B cell (primary cell): ENCODE results near the gene NCK2. TPM values are rescaled to one million over a fixed set of nuclear protein-coding genes. Genes with fewer than 3 reads are reported as not detected.
A peak's percentile ranks its signal among the peaks of the same experiment; 100 is the strongest.
"Not testable (repeated sequence)": the region's sequence is repeated elsewhere in the genome, so short reads cannot be mapped to it uniquely, and the experiment has no call there.

Source experiments
- ATAC-seq: fragments of 200-7000 bp; cut with Tn5 transposase; one replicate; pipeline ENCODE4 v1.10.0; 2021; ENCODE audit warnings: low read depth, mild to moderate bottlenecking, moderate number of reproducible peaks, moderate library complexity
- CTCF ChIA-PET: fragments of 350-600 bp; sonication (Branson Sonifier 250); formaldehyde crosslinking; loops from one replicate; lab custom pipeline; 2021; ENCODE audit warnings: antibody characterized with exemption, inconsistent platforms; lab: Charles Lee
- POLR2A ChIA-PET: fragments of 350-600 bp; sonication (Branson Sonifier 250); formaldehyde crosslinking; loops from one replicate; lab custom pipeline; 2021; ENCODE audit warnings: antibody characterized with exemption; lab: Charles Lee
- DNase-seq: peaks from one replicate; pipeline ENCODE4 v3.0.0; 2013
- H2AFZ ChIP-seq: 2 replicates; pipeline ENCODE4 v1.6.1; 2012; ENCODE audit warnings: mild to moderate bottlenecking, low read depth, low read length; ENCODE audit not compliant: insufficient read depth, poor library complexity, severe bottlenecking
- H3K27ac ChIP-seq, 2 donors: 1 replicate in 1 of 2; 2 replicates in 1 of 2; pipeline ENCODE4 v1.5.1; 2012 to 2013; ENCODE audit warnings: low read length in 2 of 2, mild to moderate bottlenecking in 2 of 2, moderate library complexity in 1 of 2
- H3K27me3 ChIP-seq, 4 experiments: fragments of 200-600 bp in 1 of 4; sonication (generic) in 1 of 4; replicated peaks in 1 of 4; 1 replicate in 2 of 4; 2 replicates in 2 of 4; pipeline versions ENCODE4 v1.6.1 to v1.7.0; 2013 to 2016; ENCODE audit warnings: low read length in 3 of 4, mild to moderate bottlenecking in 2 of 4, mixed read lengths in 1 of 4, moderate library complexity in 1 of 4; ENCODE audit not compliant: insufficient read depth in 4 of 4, control insufficient read depth in 3 of 4; ENCODE audit errors: control extremely low read depth in 1 of 4
- H3K36me3 ChIP-seq, 2 experiments: replicated peaks in 1 of 2; 1 replicate in 1 of 2; 2 replicates in 1 of 2; pipeline versions ENCODE4 v1.6.1 to v1.7.1; 2013; ENCODE audit warnings: low read length in 1 of 2; ENCODE audit not compliant: insufficient read depth in 2 of 2, control insufficient read depth in 1 of 2; ENCODE audit errors: control extremely low read depth in 1 of 2, extremely low read depth in 1 of 2
- H3K4me1 ChIP-seq, 2 donors: fragments of 200-600 bp in 1 of 2; sonication (generic) in 1 of 2; 1 replicate in 1 of 2; 2 replicates in 1 of 2; pipeline versions ENCODE4 v1.5.1 to v1.6.1; 2013 to 2017; ENCODE audit warnings: low read length in 2 of 2; ENCODE audit not compliant: control insufficient read depth in 2 of 2, insufficient read depth in 2 of 2
- H3K4me2 ChIP-seq: replicated peaks from 2 replicates; pipeline ENCODE3; 2012; ENCODE audit warnings: mild to moderate bottlenecking, low read depth, low read length; ENCODE audit not compliant: poor library complexity, severe bottlenecking
- H3K4me3 ChIP-seq, 5 experiments: fragments of 200-600 bp in 1 of 5; sonication (generic) in 1 of 5; 1 replicate in 3 of 5; 2 replicates in 2 of 5; pipeline versions ENCODE4 v1.5.1 to v1.7.0; 2011 to 2016; ENCODE audit warnings: low read length in 4 of 5, mild to moderate bottlenecking in 4 of 5, low read depth in 2 of 5, control low read depth in 1 of 5, moderate library complexity in 1 of 5; ENCODE audit not compliant: insufficient read depth in 1 of 5; ENCODE audit errors: control extremely low read depth in 1 of 5, extremely low read depth in 1 of 5
- H3K79me2 ChIP-seq: fragments of 200-600 bp; sonication (generic); one replicate; pipeline ENCODE4 v1.6.0; 2016; ENCODE audit warnings: low read length; ENCODE audit not compliant: control insufficient read depth, insufficient read depth
- H3K9ac ChIP-seq: fragments of 200-600 bp; sonication (generic); 2 replicates; pipeline ENCODE4 v1.6.1; 2017; ENCODE audit warnings: mild to moderate bottlenecking, low read length, moderate library complexity
- H3K9me3 ChIP-seq, 3 donors: one replicate each; pipeline versions ENCODE4 v1.6.1 to v1.7.1; 2013; ENCODE audit warnings: low read length in 2 of 3; ENCODE audit not compliant: control insufficient read depth in 2 of 3, insufficient read depth in 1 of 3; ENCODE audit errors: control extremely low read depth in 1 of 3
- H4K20me1 ChIP-seq: 2 replicates; pipeline ENCODE4 v1.6.0; 2012; ENCODE audit warnings: mild to moderate bottlenecking, low read length; ENCODE audit not compliant: insufficient read depth, control insufficient read depth, poor library complexity, severe bottlenecking
- H3K27ac Mint-ChIP-seq: one replicate; pipeline ENCODE4 v1.8.0; 2021; ENCODE audit warnings: mixed read lengths
- H3K27me3 Mint-ChIP-seq: one replicate; pipeline ENCODE4 v1.8.0; 2021; ENCODE audit warnings: mixed read lengths
- H3K4me1 Mint-ChIP-seq: one replicate; pipeline ENCODE4 v1.8.0; 2021; ENCODE audit warnings: mixed read lengths
- H3K4me3 Mint-ChIP-seq: one replicate; pipeline ENCODE4 v1.8.0; 2021; ENCODE audit warnings: mixed read lengths
- H3K9me3 Mint-ChIP-seq: one replicate; pipeline ENCODE4 v1.8.0; 2022; ENCODE audit warnings: mixed read lengths; ENCODE audit not compliant: insufficient read depth
- CTCF ChIP-seq: fragments of 200-600 bp; IDR thresholded peaks from one replicate; pipeline ENCODE4 v1.8.0; 2022; ENCODE audit warnings: antibody characterized with exemption, mild to moderate bottlenecking
- EZH2 ChIP-seq: IDR thresholded peaks from 2 replicates; pipeline ENCODE4 v1.6.1; 2012; ENCODE audit warnings: borderline replicate concordance, low read depth, mild to moderate bottlenecking, moderate library complexity, low read length; ENCODE audit not compliant: insufficient read depth, poor library complexity, severe bottlenecking
- WGBS: methylation state at CpG from one replicate; pipeline ENCODE4 v1.1.5; 2013; ENCODE audit warnings: missing lambda C conversion rate; ENCODE audit not compliant: insufficient coverage; 5-methylcytosine and 5-hydroxymethylcytosine counted together
- intact Hi-C: fragments of 100-400 bp; cut with micrococcal nuclease; formaldehyde crosslinking; loops from one replicate; pipeline ENCODE4 v1.10.0; 2022
- polyA plus RNA-seq: library from polyadenylated mRNA; depleted of rRNA; stranded (reverse); fragments of >200 nt; gene quantifications from 2 replicates; pipeline ENCODE4 v1.2.3, GENCODE V29; 2012
- total RNA-seq, 2 donors: library from RNA; stranded (reverse); fragments of 120-200 nt in 1 of 2; gene quantifications; 1 replicate in 1 of 2; 2 replicates in 1 of 2; pipeline versions ENCODE4 v1.2.3 to v1.2.4, GENCODE V29; 2013 to 2022

Gene NCK2
- total and polyA plus RNA-seq, 2 donors (not counting 1 experiment from before 2014, with no cell fraction given): 64.2 to 72.3 TPM

DNA sequence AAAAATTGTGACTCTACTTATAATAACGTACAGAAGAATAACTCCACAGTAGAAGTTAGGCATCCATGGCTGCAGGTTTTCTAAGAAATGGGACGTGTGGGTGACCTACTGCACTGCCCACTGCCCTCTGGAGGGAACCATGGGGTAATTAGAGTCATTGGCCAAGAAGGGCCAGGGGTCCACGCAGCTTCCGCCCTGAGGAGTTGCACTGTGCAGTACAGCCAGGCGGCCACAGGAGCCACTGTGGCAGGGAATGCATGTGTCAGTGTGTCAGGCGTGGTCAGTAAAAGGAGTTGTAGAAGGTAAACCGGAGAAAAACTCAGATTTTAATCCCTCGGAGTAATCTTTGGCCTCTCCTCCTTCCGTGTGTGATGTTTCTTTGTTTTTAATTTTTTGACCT, 24.8 kb downstream of the NCK2 start:
- Mint-ChIP-seq H3K9me3 (no peaks in the 10 kb centered on the region), H3K27me3 (no peaks in the 10 kb centered on the region), H3K4me3 (peak overlapping the region; percentile 11), H3K27ac (peak overlapping the region; percentile 51), H3K4me1 (peaks cover 76% of the 10 kb centered on the region)
- ATAC-seq (peak; percentile 20), DNase-seq (no peak)
- H4K20me1 ChIP-seq: peaks cover 56% of the 10 kb centered on the region
- no peak overlapping the region for H2AFZ ChIP-seq
- peak overlapping the region; percentile 52 for H3K4me2 ChIP-seq
- ChIA-PET POLR2A (no interaction called here), CTCF (interaction anchor here (1.1 to 1.4 kb wide), 3 partner anchors 12 to 15 kb away, joined by 3 to 6 read pairs (median 5); no protein-coding TSS in a partner anchor)
- no peak overlapping the region for H3K4me3 ChIP-seq
- TF ChIP-seq EZH2: no peak
- no peak for TF ChIP-seq CTCF
- intact Hi-C loops: no loop called here
- H3K4me1 ChIP-seq: peaks cover 36 to 53% of the 10 kb centered on the region in 2 donors
- WGBS: 87% methylated on average over 6 of the region's 9 CpGs
- peak overlapping the region; percentile 11 to 65 for H3K27ac ChIP-seq
- H3K9ac ChIP-seq: no peak overlapping the region
- H3K27me3 ChIP-seq: no peaks in the 10 kb centered on the region
- H3K9me3 ChIP-seq: peaks cover 0 to 13% (median 0%) of the 10 kb centered on the region in 3 donors
- peaks cover 99% of the 10 kb centered on the region for H3K79me2 ChIP-seq
- H3K36me3 ChIP-seq: peaks cover 8 to 30% of the 10 kb centered on the region in 2 experiments

- no peak for DNase-seq
- Histone ChIP-seq H3K36me3 (peaks cover 8 to 24% of the 10 kb centered on the region in 2 experiments), H3K4me3 (no peak overlapping the region), H3K9me3 (peaks cover 0 to 13% (median 0%) of the 10 kb centered on the region in 3 donors), H3K79me2 (peaks cover 99% of the 10 kb centered on the region), H3K27ac (peak overlapping the region in 1 of 2 donors; percentile 63), H4K20me1 (peaks cover 49% of the 10 kb centered on the region), H2AFZ (no peak overlapping the region), H3K9ac (no peak overlapping the region), H3K4me2 (peak overlapping the region; percentile 52), H3K27me3 (no peaks in the 10 kb centered on the region), H3K4me1 (peaks cover 43 to 58% of the 10 kb centered on the region in 2 donors)
- peak overlapping the region; percentile 51 for H3K27ac Mint-ChIP-seq
- peak overlapping the region; percentile 1 for H3K4me3 Mint-ChIP-seq
- no CpG with 5 or more reads among the region's 1 CpG for WGBS
- ChIA-PET POLR2A (no interaction called here), CTCF (no interaction called here)
- TF ChIP-seq EZH2 (no peak), CTCF (no peak)
- peaks cover 77% of the 10 kb centered on the region for H3K4me1 Mint-ChIP-seq
- no peaks in the 10 kb centered on the region for H3K9me3 Mint-ChIP-seq
- intact Hi-C loops: no loop called here
- ATAC-seq: no peak
- no peaks in the 10 kb centered on the region for H3K27me3 Mint-ChIP-seq
Measured at GRCh38 chr2:105770149-105770548, 25.4 kb downstream of the NCK2 start.

DNA sequence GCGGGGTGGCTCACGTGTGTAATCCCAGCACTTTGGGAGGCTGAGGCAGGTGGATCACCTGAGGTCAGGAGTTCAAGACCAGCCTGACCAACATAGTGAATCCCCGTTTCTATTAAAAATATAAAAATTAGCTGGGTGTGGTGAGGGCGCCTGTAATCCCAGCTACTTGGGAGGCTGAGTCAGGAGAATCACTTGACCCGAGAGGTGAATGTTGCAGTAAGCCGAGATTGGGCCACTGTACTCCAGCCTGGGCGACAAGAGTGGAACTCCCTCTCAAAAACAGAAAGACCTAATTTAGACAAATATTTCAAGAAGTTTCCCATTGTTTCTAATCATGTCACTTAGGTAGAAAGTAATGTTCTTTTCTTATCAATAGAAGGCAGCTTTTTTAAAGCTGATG, 26.6 kb downstream of the NCK2 start:
- POLR2A ChIA-PET, H3K9me3 Mint-ChIP-seq, H3K27me3 ChIP-seq, intact Hi-C loops, H3K4me3 ChIP-seq, DNase-seq, H3K27me3 Mint-ChIP-seq, ATAC-seq, H3K4me3 Mint-ChIP-seq, H3K27ac Mint-ChIP-seq, H2AFZ ChIP-seq, H3K9ac ChIP-seq, H3K4me2 ChIP-seq: not testable (repeated sequence)
- Histone ChIP-seq H3K36me3 (peaks cover 8 to 24% of the 10 kb centered on the region in 2 experiments), H3K27ac (peak overlapping the region; percentile 5 to 91), H3K4me1 (peaks cover 54 to 60% of the 10 kb centered on the region in 2 donors), H3K79me2 (peaks cover 96% of the 10 kb centered on the region), H4K20me1 (peaks cover 38% of the 10 kb centered on the region), H3K9me3 (peaks cover 0 to 13% (median 0%) of the 10 kb centered on the region in 3 donors)
- peaks cover 79% of the 10 kb centered on the region for H3K4me1 Mint-ChIP-seq
- CTCF ChIA-PET: interaction anchor here (1.7 kb wide), 1 partner anchor 15 kb away, joined by 5 read pairs; no protein-coding TSS in a partner anchor
- WGBS: 100% methylated on average over 2 of the region's 7 CpGs
